ENCODE data around the gene POU6F2.
"Not testable (repeated sequence)": the region's sequence is repeated elsewhere in the genome, so short reads cannot be mapped to it uniquely, and the experiment has no call there.

POU6F2 gene

DNA sequence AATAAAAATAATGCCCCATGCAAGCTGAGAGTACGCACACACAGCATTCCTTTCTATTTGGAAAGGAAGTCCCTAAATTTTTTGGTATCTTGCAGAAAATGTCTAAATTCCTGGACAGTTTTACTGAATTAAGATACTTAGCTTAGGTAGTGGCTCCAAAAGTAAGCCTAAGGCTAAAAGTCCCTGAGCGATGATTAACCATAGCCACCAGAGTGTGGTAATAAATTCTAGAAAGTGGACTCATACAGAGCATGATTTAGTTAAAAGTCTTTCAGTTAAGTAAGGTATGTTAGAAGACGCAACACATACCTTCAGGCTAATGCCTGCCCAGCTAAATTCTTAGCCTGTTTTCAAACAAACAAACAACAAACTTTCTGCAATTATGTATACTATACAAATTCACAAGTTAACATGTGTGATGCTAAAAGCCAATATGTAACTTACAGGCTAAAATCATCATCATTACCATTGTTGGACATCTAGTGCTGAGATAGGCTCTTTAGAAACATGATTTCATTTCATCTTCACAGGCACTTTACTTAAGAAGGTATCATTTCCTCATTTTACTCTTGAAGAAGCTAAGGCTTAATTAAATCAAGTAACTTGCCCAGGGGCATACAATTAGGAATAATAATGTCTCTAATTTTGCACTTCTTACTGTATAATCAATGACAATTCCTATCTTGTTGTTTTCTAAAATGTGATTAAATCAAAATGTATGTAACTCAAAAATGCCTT lies 327.1 kb downstream of the POU6F2 start:
- no peak for DNase-seq (ENCODE audit: low spot score)

DNA sequence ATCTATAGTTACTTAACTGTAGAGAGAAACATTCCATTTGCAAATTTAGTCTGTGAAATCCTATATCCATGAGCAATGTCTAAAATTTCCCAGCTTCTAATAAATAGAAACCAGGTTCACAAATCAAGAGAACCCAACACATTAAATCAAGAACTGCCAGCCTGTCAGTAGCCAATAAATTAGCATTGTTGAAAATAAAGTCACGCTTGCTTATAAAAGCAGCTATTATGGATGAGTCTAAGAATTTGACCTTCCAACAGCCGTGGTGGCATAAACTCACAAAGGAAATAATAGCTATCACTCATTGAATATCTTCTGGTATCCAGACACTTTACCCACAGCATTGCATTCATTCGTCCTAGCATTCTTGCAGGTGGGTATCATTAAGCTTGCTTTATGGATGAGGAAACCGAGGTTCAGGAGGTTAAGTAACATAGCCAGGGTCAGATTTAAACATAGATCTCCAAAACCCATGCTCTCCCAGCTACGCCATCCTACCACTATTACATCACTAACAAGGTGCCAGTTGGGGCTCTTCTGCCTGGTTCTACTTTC lies 328.4 kb downstream of the POU6F2 start:
- DNase-seq (ENCODE audit: low spot score), result no peak

DNA sequence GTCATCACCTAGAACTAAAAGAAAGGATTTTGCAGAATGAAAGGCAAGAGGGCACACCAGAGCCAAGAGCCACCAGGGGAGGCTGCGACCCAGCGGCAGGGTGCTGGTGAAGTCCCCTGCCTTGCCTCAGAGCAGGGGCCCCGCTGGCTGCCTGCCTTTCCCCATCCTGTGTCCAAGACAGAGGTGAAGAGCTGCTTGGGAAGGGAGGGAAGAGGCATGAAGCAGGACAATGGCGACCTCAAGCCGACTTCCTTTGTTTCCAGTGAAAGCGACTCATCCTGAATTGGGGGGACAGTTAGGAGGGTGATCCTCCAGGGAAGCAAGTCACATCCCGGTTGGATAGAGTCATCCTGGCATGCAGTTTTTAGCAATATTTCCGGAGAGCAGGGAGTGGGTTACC lies 333.0 kb downstream of the POU6F2 start:
- no peak for DNase-seq (ENCODE audit: low spot score)

DNA sequence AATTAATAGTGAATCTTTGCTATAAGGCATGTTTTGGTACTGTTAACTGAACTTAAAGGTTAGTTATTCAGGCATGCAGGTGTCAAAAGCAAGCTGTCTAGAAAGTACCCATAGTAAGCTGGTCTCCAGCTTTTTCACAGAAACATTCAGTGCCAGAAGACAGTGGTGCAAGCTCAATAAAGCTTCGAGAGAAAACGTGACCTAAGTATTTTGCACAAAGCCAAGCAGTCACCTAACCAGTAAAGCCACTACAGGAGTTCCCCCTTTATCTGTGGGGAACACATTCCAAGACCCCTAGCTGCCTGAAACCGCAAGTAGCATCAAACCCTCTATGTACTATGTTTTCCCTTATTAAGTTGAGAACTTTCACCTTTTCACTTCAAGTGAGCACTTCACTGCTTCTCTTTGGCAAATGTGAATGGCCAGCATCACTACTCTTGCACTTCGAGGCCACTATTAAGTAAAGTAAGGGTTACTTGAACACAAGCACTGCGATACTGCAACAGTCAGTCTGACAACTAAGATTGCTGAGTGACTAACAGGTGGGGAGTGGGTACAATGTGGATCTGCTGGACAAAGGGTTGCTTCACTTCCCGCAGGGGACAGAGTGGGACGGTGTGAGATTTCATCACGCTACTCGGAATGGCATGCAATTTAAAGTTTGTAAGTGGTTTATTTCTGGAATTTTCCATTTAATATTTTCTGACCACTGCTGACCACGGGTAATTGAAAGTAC lies 334.7 kb downstream of the POU6F2 start:
- DNase-seq (ENCODE audit: low spot score), result no peak

DNA sequence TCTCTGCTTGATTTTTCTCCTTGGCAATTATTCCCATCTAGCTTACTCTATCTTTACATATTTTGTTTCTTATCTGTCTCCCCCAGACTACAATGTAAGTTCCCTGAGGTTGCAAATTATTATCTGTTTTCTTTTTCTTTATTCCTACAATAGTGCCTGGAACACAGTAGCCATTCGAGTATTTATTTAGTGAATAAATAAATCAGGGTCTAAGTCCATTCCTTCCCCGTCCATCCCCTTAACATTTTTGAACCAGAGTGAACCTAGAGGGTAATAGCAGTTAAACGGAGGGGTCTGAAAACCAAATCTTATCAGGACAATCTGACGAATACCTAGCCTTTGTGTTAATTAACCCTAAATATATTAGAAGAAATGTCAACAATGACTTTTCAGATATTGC lies 335.7 kb downstream of the POU6F2 start:
- no peak for DNase-seq (ENCODE audit: low spot score)

DNA sequence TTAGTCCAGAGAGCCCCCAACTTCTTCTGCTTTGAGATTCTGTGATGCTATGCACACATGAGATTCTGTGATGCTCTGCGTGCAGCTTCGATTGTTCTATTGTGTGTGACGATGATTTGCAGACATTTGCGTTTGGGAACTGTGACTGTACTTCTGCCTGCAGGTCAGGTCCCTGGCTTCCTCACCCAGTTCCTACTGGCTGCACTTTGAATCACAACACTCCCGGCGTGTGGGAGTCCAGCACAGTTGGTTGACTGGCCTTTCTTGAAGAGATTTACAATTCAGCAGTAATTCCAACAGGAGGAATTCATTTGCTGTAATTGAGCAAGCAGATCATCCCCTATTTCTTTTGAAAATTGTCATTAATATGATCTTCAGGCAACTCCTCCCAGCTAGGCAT lies 336.3 kb downstream of the POU6F2 start:
- DNase-seq (ENCODE audit: low spot score), result no peak

DNA sequence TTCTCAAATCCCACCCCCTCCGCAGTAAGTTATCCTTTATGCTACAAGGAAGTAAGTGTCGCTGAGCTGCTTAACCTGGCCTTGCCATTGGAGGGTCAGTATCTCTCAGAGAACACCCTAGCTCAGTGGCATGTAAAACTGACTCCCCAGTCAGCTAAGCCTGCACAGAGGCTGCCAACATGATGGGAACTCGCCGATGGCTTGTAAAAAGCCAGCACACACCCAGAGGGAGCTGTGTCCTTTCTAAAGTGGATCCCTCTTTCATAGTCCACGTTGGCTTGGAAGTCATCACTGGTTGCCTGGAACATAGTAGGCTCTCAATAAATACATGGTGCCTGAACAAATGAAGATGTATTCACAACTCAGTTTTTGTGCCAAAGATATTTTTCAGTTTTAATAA lies 339.4 kb downstream of the POU6F2 start:
- no peak for DNase-seq (ENCODE audit: low spot score)

DNA sequence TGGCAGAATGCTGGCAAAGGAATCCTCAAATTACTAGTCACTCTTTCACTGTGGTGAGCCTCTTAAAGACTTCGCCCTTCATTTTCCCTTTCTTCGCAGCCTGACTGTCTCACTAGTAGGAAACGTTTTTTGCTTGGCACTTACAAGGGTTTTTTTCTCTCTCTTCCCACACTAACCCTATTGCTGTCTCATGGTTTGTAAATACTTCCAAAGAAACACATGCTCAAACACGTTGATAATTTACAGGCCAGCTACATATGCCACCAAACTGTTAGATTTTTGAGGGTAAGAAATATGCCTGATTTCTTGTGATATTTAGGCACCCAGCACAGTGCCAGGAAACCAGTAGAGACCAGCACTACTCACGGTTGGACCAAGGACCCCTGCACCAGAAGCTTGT lies 340.2 kb downstream of the POU6F2 start:
- no peak for DNase-seq (ENCODE audit: low spot score)

DNA sequence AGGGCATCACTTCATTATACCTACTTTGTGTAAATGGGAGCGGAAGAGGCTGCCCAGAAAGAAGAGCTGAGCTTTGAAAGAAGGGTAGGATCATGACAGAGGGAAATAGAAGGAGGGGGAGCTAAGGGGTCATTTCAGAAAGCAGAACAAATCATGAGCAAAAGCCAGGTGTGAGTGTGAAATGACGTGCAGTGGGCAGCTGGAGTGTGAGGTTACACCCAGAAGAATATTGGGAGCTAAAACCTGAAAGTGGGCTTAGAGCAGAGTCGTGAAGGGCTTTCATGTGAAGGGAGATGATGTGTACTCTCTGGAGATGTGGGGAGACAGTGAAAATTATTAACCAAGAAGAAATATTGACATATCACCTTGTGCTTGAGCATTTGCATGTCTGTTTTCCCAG lies 343.5 kb downstream of the POU6F2 start:
- DNase-seq (ENCODE audit: low spot score), result no peak

DNA sequence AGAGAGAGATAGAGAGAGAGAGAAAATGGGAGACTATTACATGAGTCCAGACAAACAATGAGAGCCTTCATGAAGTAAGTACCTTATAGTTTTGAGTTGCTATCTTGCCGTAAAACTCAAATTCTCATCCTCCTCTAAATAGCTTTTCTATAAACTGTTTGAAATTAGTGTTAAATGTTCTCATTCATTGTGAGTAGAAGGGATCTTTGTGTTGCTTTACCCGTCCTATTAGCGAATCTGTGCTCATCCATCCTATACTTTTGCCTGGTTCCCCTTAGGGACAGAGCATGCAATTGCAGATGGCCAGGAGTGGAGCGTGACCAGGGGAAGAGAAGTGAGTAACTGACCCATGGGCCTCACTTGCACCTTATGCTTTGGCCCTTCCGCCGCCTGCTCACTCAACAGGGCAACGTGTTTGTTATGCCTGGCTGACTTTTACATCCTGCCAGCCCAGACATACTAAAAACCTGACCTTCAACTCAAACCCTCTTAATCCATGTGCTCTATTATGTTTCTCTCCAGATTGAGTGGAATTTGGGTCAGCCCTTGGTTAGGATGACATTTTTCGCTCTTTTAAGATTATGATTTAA lies 344.3 kb downstream of the POU6F2 start:
- no peak for DNase-seq (ENCODE audit: low spot score)

DNA sequence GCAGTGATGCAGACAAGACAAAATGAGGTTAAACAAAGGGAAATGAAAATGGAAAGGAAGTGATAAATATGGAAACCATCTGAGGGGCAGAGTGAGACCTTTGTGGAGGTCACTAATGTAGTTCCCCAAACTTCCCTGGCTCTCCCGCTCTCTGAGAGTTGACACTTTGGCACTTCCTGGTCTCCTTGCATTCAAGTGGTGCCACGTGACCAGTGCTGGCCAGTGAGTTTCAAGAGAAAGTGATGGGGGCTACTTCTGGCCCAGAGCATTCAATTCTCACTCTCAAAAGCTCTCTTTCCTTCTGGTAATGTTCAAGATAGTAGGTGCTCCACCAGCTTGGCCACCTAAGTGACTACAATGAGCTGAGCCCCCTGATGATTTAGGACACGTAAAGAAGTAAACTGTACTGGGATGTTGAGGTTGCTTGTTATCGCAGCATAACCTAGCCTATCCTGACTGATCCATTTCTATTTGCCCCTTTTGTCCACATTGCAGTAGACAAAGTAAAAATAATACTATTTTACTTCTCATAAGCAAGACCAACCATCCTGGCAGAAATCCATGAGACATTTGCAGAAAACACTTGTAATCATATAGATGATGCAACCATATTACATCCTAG lies 346.5 kb downstream of the POU6F2 start:
- DNase-seq (ENCODE audit: low spot score), result no peak

DNA sequence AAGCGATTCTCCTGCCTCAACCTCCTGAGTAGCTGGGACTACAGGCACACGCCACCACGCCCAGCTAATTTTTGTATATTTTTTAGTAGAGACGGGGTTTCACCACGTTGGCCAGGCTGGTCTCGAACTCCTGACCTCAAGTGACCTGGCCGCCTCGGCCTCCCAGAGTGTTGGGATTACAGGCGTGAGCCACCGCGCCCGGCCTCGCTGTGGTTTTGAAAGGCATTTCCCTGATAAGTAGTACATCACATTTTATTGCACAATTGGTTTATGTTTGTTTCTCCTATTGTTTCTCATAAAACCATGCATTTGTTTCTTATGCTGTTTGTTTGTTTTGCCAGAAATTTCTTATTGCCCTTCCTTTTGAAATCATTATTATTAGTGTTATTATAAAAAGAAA lies 353.9 kb downstream of the POU6F2 start:
- DNase-seq (ENCODE audit: low spot score), result not testable (repeated sequence)

DNA sequence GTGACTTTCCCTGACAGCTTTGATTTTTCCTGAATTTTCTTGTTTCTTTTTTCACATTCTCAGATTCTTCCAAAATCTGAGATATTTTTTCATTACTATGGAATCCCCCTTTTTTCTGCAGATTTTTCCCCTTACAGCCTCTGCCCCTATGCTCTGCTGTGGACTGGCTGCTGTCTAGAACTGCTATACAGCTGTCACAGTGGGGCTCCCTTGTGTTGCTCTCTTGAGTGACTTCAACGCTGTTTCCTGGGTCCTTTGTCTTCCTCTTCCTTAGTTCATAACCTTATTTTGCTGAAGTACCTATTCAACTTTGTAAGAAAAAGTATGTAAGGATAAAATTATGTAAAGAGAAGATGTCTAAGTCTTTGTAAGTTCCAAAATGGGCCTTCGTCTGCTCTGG lies 354.4 kb downstream of the POU6F2 start:
- DNase-seq (ENCODE audit: low spot score), result no peak

DNA sequence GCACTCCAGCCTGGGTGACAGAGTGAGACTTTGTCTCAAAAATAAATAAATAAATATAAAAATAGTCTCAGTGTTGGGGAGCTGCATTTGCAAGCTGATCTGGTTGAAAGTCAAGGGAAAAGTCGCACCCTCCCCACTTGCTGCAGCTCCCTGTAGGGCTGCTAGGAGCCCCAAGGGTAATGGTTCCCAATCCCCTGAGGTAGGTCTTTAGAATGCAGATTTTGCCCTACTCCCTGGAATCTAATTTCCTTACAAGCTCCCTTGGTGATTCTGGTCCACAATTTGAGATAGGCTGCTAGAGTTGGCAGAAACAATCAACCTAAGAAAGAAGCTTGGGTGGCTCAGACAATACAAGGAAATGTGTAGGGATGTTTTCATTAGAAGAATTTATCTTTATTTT lies 356.0 kb downstream of the POU6F2 start:
- no peak for DNase-seq (ENCODE audit: low spot score)

DNA sequence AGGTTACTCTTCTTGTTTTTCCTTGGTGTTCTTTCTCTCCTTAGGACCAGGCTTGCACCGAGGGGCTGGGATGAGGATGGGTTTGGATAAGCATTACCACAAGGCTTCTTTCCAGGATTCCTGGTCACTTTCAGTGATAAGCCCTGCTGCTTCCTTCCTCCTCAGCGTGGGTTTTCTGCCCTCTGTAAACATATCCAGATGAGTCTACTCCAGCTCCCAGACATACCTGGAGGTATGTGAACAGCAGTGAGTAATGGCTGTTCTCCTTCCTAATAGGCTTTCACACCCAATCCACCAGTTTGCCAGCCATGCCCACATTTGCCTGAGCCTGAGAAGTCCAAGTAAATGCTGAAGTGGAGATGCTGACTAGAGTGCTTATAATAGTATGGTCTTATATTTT lies 358.7 kb downstream of the POU6F2 start:
- no peak for DNase-seq (ENCODE audit: low spot score)

DNA sequence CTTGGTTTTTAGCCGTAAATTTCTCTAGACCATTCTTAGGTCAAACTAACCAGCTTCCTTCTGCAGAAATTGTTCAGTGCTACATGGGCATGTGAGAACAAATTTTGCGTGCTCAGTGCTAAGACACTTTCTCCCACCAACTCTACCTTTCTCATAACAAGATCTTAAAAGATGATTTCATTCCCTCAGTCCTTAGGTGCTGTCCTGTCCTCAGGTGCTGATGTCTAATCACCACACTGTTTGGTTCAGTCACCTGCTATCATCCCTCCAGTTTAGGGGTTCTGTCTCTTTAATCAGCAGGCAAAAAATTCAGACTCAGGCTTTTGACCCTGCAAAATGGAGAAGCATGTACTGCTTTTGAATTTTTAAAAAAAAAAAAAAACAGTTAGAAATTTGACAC lies 361.0 kb downstream of the POU6F2 start:
- no peak for DNase-seq (ENCODE audit: low spot score)

DNA sequence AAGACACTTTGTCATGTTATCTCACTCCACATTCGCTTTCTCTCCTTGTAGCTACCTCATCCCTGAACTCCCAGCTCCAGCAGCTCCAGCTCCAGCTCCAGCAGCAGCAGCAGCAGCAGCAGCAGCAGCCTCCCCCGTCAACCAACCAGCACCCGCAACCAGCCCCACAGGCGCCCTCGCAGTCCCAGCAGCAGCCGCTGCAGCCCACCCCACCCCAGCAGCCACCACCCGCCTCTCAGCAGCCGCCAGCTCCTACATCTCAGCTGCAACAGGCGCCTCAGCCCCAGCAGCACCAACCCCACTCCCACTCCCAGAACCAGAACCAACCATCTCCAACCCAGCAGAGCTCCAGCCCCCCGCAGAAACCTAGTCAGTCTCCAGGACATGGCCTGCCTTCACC lies 361.9 kb downstream of the POU6F2 start:
- DNase-seq (ENCODE audit: low spot score), result no peak

DNA sequence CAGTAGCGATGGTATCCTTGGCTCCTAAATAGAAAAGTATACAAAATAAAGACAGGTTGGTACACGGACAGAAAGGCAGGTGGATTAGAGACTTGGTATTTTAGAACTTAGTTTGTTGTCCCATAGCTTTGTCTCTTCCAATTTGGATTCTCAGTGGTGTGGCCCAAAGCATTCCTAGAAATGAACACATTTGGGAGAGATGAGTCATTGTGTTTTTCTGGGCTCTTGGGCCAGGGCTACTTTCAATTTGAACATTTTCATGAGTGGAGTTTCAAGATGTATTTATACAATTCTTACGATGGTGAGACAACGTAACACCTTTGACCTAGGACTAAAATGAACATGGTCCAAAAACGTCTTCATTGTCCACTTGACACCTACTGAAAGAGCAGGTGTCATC lies 363.4 kb downstream of the POU6F2 start:
- no peak for DNase-seq (ENCODE audit: low spot score)

DNA sequence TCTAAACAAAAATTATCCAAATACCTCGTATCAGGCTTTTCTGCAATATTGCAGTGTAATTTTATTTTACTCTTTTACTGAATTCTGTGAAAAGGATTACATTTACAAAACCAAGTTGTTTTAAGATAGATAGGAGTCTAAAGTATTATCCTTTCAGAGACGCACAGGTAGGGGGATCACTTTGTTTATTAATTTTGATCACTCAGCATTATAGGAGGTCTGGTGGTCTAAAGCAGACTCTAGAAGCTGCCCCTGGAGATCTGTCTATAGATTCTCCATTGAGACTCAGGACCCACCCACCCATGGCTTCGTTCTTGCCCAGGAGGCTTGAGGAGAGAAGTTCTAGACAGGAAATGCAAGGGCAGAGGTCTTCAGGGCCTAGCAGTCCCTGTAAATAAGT lies 365.1 kb downstream of the POU6F2 start:
- DNase-seq (ENCODE audit: low spot score), result no peak

DNA sequence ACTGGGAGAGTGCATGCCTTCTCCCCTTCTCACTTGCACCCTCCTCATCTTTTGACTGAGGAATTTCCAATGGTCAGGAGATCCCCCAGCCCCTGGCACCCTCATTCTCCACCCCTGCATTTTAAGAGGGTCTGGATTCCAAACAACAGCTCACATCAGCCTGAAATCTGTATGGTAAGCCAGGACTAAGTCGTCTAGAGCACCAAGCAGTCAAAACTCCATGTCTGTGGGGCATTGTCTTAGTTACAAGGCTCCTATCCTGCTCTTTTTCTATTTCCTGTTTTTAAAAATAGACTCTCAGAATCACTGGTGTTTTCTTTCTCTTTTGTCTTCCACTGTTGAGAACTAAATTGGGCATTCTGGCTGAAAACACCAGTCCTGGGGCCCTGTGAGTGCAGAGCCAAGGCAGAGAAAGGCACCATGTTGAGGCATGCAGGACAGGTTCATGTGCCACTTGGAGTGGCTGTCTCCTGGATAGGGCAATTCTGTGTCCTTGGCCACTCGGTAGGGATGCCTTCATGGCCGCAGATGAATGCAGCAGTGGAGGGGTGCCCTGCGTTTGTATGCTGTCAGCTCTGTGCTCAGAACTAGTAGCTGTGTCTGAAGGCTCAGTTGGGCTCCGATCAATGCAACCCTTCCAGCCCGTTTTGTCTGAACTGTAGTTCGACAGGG lies 371.9 kb downstream of the POU6F2 start:
- no peak for DNase-seq (ENCODE audit: low spot score)

DNA sequence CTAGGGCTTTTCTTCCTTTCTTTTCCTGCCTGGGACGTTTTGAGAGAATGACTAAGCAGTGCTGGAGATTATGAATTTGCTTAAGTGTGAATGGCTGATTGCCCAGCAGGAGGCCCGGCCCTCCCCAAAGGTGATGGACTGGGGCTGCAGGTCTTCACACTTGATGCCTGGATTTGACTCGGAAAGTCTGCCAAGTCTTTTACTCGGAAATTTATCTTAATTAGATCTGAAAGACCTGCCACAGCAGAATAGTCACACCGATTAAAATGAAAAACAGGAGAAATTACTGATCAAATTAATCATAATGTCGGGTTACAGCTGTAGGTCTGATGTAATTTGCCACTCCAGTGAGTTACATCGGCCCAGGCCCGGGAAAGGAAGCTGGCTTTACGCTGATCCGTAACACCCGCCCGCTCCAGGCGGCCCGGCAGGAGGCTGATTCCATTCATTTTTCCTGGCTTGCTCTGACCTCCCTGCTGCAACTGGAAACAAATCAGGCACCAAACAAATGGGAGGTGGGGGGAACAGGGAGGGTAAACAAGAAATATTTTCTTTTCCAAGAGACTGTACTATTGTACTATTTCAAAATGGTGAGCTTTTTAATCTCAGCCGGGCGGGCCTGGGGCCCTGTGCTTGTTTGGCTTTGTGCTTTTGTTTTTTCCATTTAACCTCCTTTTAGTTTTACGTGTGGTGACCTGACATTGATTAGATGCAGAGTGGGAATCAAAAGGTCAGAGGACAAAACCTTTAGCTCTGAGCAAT lies 376.1 kb downstream of the POU6F2 start:
- DNase-seq (ENCODE audit: low spot score), result no peak

All from hematopoietic multipotent progenitor cell treated with erythropoietin and hydrocortisone succinate and interleukin-3 and kit ligand, for 15 days (in vitro differentiated cells).